22Rv1 (cell line): ENCODE data around the gene MAP3K20.
"Not testable (repeated sequence)": the region's sequence is repeated elsewhere in the genome, so short reads cannot be mapped to it uniquely, and the experiment has no call there.

Source experiments
- H3K27ac ChIP-seq: fragments of 450-650 bp; 2 replicates; pipeline ENCODE4 v1.5.1; 2017
- ZFX ChIP-seq: fragments of 450-650 bp; IDR thresholded peaks from 2 replicates; pipeline ENCODE4 v1.6.1; 2017; ENCODE audit warnings: antibody characterized with exemption, borderline replicate concordance
- TF ChIP-seq, protein P1 (sequence below): fragments of 450-650 bp; IDR thresholded peaks from 2 replicates; pipeline ENCODE4 v1.5.1; 2017; ENCODE audit warnings: mild to moderate bottlenecking

Gene MAP3K20

DNA sequence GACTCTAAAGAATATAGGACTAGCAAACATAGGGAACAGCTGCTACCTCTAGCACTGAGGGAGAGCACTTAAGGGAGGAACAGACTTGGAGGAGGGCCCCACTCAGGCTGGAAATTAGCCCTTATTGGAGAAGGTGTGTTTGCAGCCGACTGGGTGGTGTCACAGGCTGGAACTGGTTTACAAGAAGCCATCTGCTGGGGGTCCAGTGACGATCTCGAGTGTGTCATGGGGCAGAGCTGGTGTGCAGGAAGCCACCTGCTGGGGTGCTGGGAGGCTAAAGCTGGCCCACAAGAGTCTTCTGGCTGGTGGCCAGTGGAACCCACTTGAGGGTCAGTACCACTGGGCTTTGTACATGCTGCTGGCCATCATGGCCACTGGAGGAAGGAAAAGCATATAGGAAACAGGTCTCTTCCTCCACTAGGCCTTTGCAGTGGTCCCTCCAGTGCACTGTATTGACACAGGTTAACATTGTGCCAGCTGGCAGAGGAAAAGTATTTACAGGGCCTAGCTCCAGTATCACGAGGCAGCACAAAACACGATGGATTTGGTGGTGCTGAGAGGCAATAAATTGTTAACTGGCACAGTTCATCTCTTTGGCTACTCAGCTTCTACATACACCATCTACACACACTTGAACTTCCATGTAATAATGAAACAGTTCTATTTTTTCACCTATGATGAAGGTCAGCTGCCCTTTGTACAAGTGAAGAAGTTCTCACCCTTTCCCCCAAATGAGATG lies 43.6 kb downstream of the MAP3K20 start:
- H3K27ac ChIP-seq: no peak overlapping the region

DNA sequence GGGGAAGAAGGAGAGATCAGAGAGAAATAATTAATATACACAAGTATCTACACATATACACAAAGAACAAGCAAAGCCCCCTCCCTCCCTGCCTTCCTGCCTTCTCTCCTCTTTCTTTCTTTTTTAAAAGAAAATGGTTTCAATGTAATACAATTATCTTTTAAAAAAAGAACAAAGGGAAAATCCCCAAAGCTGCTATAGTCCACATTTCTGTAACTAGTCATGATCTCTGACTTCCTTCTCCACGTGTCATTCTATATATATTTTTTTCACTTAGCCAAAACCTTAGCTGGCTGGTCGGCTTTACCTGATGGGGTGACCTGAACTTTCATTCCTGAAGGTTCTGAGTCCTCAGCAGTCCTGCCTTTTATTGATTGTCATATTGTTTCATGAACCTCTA lies 44.3 kb downstream of the MAP3K20 start:
- no peak for TF ChIP-seq ZFX
- TF ChIP-seq, protein P1, sequence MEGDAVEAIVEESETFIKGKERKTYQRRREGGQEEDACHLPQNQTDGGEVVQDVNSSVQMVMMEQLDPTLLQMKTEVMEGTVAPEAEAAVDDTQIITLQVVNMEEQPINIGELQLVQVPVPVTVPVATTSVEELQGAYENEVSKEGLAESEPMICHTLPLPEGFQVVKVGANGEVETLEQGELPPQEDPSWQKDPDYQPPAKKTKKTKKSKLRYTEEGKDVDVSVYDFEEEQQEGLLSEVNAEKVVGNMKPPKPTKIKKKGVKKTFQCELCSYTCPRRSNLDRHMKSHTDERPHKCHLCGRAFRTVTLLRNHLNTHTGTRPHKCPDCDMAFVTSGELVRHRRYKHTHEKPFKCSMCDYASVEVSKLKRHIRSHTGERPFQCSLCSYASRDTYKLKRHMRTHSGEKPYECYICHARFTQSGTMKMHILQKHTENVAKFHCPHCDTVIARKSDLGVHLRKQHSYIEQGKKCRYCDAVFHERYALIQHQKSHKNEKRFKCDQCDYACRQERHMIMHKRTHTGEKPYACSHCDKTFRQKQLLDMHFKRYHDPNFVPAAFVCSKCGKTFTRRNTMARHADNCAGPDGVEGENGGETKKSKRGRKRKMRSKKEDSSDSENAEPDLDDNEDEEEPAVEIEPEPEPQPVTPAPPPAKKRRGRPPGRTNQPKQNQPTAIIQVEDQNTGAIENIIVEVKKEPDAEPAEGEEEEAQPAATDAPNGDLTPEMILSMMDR: no peak
- H3K27ac ChIP-seq: no peak overlapping the region

More for the DNA sequence above, 43.6 kb downstream of the MAP3K20 start:
- no peak for TF ChIP-seq ZFX
- TF ChIP-seq, protein P1: no peak

DNA sequence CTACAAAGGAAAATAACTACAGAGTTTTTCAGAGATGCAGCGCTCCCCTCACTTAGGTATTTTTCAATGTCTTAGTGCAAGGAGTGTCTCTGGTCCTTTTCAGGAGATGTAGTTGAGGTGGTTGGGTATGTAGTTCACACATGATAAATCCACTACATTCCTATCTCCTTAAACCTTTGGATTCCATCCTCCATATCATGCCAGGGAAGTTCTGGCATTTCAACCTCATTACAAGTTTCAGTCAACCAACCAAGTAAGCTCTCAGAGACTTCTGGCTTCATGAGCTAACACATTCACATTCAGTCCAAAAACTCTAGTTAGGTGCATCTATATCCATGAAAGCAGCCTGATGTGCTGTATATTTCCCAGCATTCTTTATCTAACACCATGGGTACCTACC lies 47.3 kb downstream of the MAP3K20 start:
- TF ChIP-seq, protein P1: no peak
- TF ChIP-seq ZFX: no peak
- no peak overlapping the region for H3K27ac ChIP-seq

DNA sequence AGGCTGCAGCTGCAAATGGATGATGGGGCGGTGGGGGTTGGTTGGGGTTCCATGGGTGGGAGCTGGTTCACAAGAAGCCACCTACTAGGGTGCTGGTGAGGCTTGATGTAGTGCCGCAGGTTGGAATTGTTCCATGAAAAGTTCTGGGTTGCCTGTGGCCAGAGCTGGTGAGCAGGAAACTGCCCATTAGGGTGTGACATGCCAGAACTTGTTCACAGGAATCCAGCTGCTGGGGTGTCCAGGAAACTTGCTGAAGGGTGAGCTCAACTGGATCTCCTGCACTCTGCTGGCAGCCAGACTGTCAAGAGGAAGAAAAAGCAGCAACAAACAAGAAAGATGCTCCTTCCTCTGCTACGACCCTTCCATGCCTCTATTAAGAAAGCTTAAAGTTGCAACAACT lies 48.8 kb downstream of the MAP3K20 start:
- TF ChIP-seq ZFX: no peak
- TF ChIP-seq, protein P1: no peak
- H3K27ac ChIP-seq: no peak overlapping the region

DNA sequence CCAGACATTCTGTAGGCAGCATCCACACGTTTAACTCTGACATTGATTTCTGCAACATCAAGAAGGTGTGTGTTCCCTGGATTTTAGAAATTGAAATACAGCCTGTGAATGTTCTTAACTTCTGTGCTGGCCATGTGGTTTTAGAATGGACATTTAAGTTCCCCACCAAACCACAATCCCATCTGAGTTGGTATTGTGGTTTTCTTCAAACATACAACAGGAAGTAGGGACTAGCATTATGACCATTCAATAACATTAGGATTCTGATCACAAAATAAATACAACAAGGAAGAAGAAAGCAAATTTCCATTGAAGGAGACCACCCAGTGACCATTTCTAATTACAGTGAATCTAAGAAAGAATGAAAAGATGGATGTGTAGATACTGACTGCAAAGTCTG lies 51.2 kb downstream of the MAP3K20 start:
- no peak overlapping the region for H3K27ac ChIP-seq
- TF ChIP-seq, protein P1: no peak
- no peak for TF ChIP-seq ZFX

DNA sequence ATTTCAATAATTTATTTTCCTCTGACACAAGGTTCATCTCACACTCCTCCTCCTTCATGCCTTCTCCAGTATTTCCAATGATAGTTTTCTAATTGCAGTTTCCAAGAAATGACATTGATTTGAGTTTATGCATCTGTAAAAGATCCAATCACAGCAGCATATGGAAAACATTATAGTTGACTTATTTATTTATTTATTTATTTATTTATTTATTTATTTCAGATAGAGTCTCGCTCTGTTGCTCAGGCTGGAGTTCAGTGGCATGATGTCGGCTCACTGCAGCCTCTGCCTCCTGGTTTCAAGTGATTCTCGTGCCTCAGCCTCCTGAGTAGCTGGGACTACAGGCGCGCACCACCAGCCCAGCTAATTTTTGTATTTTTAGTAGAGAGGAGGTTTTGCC lies 52.5 kb downstream of the MAP3K20 start:
- not testable (repeated sequence) for H3K27ac ChIP-seq

DNA sequence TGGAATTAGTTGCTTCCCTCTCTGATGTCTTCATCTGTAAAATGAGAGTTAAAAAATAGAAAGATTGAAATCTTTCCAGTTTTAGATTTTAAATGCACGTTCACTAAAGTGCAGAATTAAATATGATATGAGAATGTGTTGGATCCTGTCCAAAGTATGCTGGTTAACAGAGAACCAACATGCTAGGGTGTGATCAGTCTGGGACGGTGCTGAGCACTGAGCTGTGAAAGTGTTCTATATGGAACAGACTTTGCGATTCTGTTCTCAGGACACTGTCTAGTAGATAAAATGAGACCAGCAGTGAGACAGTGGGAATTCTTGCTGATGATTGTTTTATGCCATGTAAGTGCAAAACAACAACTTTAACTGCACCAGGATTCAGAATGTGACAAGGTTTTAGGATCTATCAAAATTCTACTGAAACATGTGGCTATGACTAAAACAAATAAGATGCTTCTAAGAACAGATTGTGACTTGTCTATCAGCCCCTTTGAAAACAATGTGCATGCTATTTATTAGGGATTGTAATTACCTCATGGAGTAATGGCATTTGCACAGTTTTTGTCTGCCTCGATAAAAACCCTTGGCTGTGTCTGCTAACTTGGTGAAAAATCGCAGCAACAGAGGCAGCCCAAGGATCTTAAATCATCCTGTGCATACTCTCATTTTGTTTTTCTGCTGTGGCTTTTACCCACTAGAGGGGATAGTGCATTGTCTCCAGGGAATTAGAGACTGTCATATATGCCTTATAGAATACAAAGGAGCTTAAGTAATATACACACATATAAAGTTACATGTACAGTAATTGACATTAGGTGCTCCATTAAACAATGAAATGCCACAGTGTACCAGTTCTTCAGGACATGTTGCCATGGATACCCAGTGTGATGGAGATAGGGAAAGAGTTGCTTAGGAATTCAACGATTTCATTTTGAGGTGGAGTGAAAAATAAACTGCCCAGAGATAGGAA lies 55.1 kb downstream of the MAP3K20 start:
- TF ChIP-seq, protein P1: no peak
- TF ChIP-seq ZFX: no peak
- no peak overlapping the region for H3K27ac ChIP-seq
